GM18870 (cell line): ENCODE results near the gene NPY5R.

Source experiments
- ATAC-seq: cut with Tn5 transposase; IDR thresholded peaks from one replicate; pipeline ENCODE4 v1.9.1; 2021; ENCODE audit warnings: moderate library complexity; ENCODE audit not compliant: unreplicated experiment

The NPY5R gene

GRCh38 chr4:163384434-163384833 is 40.7 kb downstream of the NPY5R start:
- ATAC-seq, result no peak

GRCh38 chr4:163384926-163385325 is 41.2 kb downstream of the NPY5R start:
- no peak for ATAC-seq

- ATAC-seq, result no peak
Measured at GRCh38 chr4:163385466-163385865, 41.8 kb downstream of the NPY5R start.

- no peak for ATAC-seq
Measured at GRCh38 chr4:163391756-163392155, 48.1 kb downstream of the NPY5R start.

- ATAC-seq, result no peak
Measured at GRCh38 chr4:163392328-163392727, 48.6 kb downstream of the NPY5R start.

GRCh38 chr4:163393471-163393870 is 49.8 kb downstream of the NPY5R start:
- no peak for ATAC-seq

- ATAC-seq, result no peak
Measured at GRCh38 chr4:163395055-163395454, 51.4 kb downstream of the NPY5R start.

- no peak for ATAC-seq
Measured at GRCh38 chr4:163395758-163396157, 52.1 kb downstream of the NPY5R start.

- no peak for ATAC-seq
Measured at GRCh38 chr4:163398238-163398637, 54.5 kb downstream of the NPY5R start.

GRCh38 chr4:163400911-163401310 is 57.2 kb downstream of the NPY5R start:
- ATAC-seq, result no peak
